GM12878 (cell line): ENCODE measurements around the gene DBI. TPM values are rescaled to one million over a fixed set of nuclear protein-coding genes. Genes with fewer than 3 reads are reported as not detected.

Experiments
- EED ChIP-seq: sonication (generic); IDR thresholded peaks from 2 replicates; pipeline ENCODE4 v1.6.1; 2016; ENCODE audit warnings: antibody characterized with exemption, low read depth
- ELK1 ChIP-seq: IDR thresholded peaks from 2 replicates; pipeline ENCODE4 v1.6.1; 2012; ENCODE audit warnings: low read depth, low read length, improper control_type of control experiment
- FOXK2 ChIP-seq: fragments of 450-650 bp; IDR thresholded peaks from 2 replicates; pipeline ENCODE4 v1.6.1; 2017; ENCODE audit warnings: mild to moderate bottlenecking, moderate library complexity
- MXI1 ChIP-seq: fragments of 150-350 bp; IDR thresholded peaks from 2 replicates; pipeline ENCODE4 v1.6.1; 2011; ENCODE audit warnings: low read depth, mild to moderate bottlenecking, inconsistent platforms, low read length, improper control_type of control experiment
- MYC ChIP-seq: IDR thresholded peaks from 2 replicates; pipeline ENCODE4 v1.6.1; 2011; ENCODE audit warnings: mild to moderate bottlenecking, low read length, moderate library complexity, inconsistent platforms; ENCODE audit not compliant: insufficient read depth, insufficient replicate concordance, insufficient read length, severe bottlenecking
- NFYA ChIP-seq: IDR thresholded peaks from 2 replicates; pipeline ENCODE4 v1.6.1; 2011; ENCODE audit warnings: low read depth, mild to moderate bottlenecking, low read length, improper control_type of control experiment, borderline replicate concordance
- NR2C1 ChIP-seq: fragments of 450-650 bp; IDR thresholded peaks from 2 replicates; pipeline ENCODE4 v1.6.1; 2017; ENCODE audit warnings: antibody characterized with exemption, mild to moderate bottlenecking, moderate library complexity
- POLR2AphosphoS5 ChIP-seq: IDR thresholded peaks from 2 replicates; pipeline ENCODE4 v1.6.1; 2011; ENCODE audit warnings: mild to moderate bottlenecking, low read length, inconsistent platforms
- RB1 ChIP-seq: fragments of 450-650 bp; formaldehyde crosslinking; IDR thresholded peaks from 2 replicates; pipeline ENCODE4 v1.6.1; 2017; ENCODE audit warnings: mild to moderate bottlenecking, borderline replicate concordance
- SIX5 ChIP-seq: IDR thresholded peaks from 2 replicates; pipeline ENCODE4 v1.6.1; 2011; ENCODE audit warnings: mild to moderate bottlenecking, low read depth, low read length, moderate library complexity; ENCODE audit not compliant: severe bottlenecking
- SPI1 ChIP-seq: IDR thresholded peaks from 2 replicates; pipeline ENCODE4 v1.6.1; 2011; ENCODE audit warnings: low read depth, mild to moderate bottlenecking, low read length, moderate library complexity, borderline replicate concordance; ENCODE audit not compliant: insufficient read depth
- STAT3 ChIP-seq: IDR thresholded peaks from 2 replicates; pipeline ENCODE4 v1.6.1; 2011; ENCODE audit warnings: low read depth, low read length, improper control_type of control experiment
- TAF1 ChIP-seq: IDR thresholded peaks from 2 replicates; pipeline ENCODE4 v1.6.1; 2011; ENCODE audit warnings: mild to moderate bottlenecking, low read depth, low read length, borderline replicate concordance
- YBX1 ChIP-seq: fragments of 450-650 bp; IDR thresholded peaks from 2 replicates; pipeline ENCODE4 v1.6.1; 2016; ENCODE audit warnings: antibody characterized with exemption
- ZBTB11 ChIP-seq: fragments of 450-650 bp; formaldehyde crosslinking; IDR thresholded peaks from 2 replicates; pipeline ENCODE4 v1.5.0; 2022; ENCODE audit warnings: mild to moderate bottlenecking, missing genetic modification characterization
- ZNF274 ChIP-seq: IDR thresholded peaks from one replicate; pipeline ENCODE4 v1.8.0; 2011; ENCODE audit not compliant: insufficient read length, insufficient read depth
- ZNF384 ChIP-seq: IDR thresholded peaks from 2 replicates; pipeline ENCODE4 v1.6.1; 2012; ENCODE audit warnings: low read depth, mild to moderate bottlenecking, low read length, improper control_type of control experiment, borderline replicate concordance
- ZNF592 ChIP-seq: fragments of 450-650 bp; IDR thresholded peaks from 2 replicates; pipeline ENCODE4 v1.6.1; 2017; ENCODE audit warnings: mild to moderate bottlenecking, moderate library complexity
- polyA plus RNA-seq, 11 experiments: library from polyadenylated mRNA; depleted of rRNA in 4 of 11; unstranded in 6 of 11; stranded (reverse) in 5 of 11; fragments of >200 nt; fragmentation: Nextera tagmentation in 4 of 11; fragmentation: Illumina TruSeq in 1 of 11; extraction: Ambion mirVana in 4 of 11; extraction: Trizol in 1 of 11; gene quantifications; 1 replicate in 1 of 11; 2 replicates in 10 of 11; pipeline versions ENCODE4 v1.2.1 to v1.2.3, GENCODE V29; 2011 to 2016; ENCODE audit warnings: inconsistent platforms in 2 of 11, missing spikeins in 2 of 11, low read depth in 1 of 11
- total RNA-seq, 4 experiments: library from RNA; depleted of rRNA in 3 of 4; stranded (reverse); fragments of >200 nt in 3 of 4; fragmentation: Illumina TruSeq in 1 of 4; extraction: Trizol in 1 of 4; gene quantifications; 2 replicates each; pipeline versions ENCODE4 v1.2.1 to v1.2.3, GENCODE V29; 2013 to 2021
- TF ChIP-seq, protein P1 (sequence below): fragments of 450-650 bp; IDR thresholded peaks from 2 replicates; pipeline ENCODE4 v1.6.1; 2018; ENCODE audit warnings: mild to moderate bottlenecking, low read depth, moderate library complexity; ENCODE audit not compliant: partially characterized antibody

The DBI gene
- total and polyA plus RNA-seq, 10 of the 15 experiments (the other 5 are each of a cell fraction or from before 2014, with no cell fraction given) = 248 to 2,567 (median 943) TPM

- TF ChIP-seq YBX1 = no peak
- no peak for TF ChIP-seq NR2C1
- TF ChIP-seq POLR2AphosphoS5 = peak; percentile 72
- TF ChIP-seq RB1 = no peak
- no peak for TF ChIP-seq NFYA
- no peak for TF ChIP-seq MXI1
- TF ChIP-seq SPI1 = peak; percentile 96
- TF ChIP-seq FOXK2 = peak; percentile 92
- no peak for TF ChIP-seq ZNF592
- no peak for TF ChIP-seq SIX5
- TF ChIP-seq TAF1 = no peak
- TF ChIP-seq ZBTB11 (CRISPR knock-in tag) = no peak
- no peak for TF ChIP-seq EED
- no peak for TF ChIP-seq ELK1
- TF ChIP-seq ZNF384 = no peak
- no peak for TF ChIP-seq MYC
- TF ChIP-seq, protein P1, sequence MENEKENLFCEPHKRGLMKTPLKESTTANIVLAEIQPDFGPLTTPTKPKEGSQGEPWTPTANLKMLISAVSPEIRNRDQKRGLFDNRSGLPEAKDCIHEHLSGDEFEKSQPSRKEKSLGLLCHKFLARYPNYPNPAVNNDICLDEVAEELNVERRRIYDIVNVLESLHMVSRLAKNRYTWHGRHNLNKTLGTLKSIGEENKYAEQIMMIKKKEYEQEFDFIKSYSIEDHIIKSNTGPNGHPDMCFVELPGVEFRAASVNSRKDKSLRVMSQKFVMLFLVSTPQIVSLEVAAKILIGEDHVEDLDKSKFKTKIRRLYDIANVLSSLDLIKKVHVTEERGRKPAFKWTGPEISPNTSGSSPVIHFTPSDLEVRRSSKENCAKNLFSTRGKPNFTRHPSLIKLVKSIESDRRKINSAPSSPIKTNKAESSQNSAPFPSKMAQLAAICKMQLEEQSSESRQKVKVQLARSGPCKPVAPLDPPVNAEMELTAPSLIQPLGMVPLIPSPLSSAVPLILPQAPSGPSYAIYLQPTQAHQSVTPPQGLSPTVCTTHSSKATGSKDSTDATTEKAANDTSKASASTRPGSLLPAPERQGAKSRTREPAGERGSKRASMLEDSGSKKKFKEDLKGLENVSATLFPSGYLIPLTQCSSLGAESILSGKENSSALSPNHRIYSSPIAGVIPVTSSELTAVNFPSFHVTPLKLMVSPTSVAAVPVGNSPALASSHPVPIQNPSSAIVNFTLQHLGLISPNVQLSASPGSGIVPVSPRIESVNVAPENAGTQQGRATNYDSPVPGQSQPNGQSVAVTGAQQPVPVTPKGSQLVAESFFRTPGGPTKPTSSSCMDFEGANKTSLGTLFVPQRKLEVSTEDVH = no peak
- no peak for TF ChIP-seq ZNF274
- no peak for TF ChIP-seq STAT3
Observed at GRCh38 chr2:119352357-119352756, 14.4 kb upstream of the DBI start (continued).
